Activated T-helper 9 cell treated with anti-CD3 and anti-CD28 coated beads, Interleukin-2, amount 50 U/mL, for 16 hours (primary cell): ENCODE data around the gene PBXIP1.
"Not testable (repeated sequence)": the region's sequence is repeated elsewhere in the genome, so short reads cannot be mapped to it uniquely, and the experiment has no call there.

Experiments used
- DNase-seq: peaks from one replicate; pipeline ENCODE4 v3.0.0-alpha.2; 2020; ENCODE audit warnings: low read depth

Gene PBXIP1

DNA sequence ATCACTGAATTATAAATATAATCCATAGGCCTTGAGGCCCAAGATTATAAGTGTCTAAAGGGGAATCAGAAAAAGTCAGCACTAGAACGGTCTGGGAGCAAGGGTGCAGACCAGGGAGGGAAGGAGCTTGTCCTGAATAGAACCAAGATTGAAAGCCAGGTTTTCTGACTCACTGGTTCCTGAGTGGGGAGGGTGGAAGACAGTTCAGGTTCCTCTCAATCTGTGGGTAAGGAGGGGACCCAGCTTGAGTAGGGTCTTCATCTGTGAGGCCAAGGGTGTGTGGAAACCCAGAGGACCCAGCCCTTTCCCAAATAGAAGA lies 38.3 kb upstream of the PBXIP1 start:
- no peak for DNase-seq

DNA sequence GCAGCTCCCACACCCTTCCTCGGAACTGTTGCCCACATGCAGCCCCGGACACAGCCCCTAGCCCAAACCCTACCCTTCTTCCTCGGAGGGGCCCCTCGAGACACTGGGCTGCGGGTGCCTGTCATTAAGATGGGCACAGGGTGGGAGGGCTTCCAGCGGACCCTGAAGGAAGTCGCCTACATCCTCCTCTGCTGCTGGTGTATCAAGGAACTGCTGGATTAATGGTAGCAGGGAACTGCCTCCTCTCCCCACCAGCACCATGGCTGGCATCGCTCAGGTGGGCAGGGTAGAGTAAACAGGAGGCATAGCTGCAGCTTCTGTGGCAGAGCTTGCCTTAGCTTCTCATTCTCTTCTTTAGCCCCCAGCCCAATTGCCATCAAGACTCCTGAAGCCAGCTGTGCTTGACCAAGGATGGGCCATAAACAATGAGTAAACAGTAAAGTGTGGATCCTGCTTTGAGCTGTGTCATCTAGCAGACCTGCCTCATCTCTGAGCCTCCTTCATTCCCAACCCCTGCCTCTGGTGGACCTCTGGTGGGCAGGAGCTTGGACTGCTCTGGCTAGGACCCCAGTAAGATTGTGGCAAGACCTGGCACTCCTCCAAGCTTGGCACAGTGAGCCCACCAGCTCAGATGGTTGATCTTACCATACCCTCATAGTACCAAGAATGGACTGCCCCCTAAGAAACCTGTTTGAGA lies 37.8 kb upstream of the PBXIP1 start, which contains the start of gene LENEP:
Gene LENEP, plus strand, starts transcription at position 15 of the 697 bp plus-strand sequence. Its CDS starts 22 bp downstream, at position 37.
- no peak for DNase-seq

DNA sequence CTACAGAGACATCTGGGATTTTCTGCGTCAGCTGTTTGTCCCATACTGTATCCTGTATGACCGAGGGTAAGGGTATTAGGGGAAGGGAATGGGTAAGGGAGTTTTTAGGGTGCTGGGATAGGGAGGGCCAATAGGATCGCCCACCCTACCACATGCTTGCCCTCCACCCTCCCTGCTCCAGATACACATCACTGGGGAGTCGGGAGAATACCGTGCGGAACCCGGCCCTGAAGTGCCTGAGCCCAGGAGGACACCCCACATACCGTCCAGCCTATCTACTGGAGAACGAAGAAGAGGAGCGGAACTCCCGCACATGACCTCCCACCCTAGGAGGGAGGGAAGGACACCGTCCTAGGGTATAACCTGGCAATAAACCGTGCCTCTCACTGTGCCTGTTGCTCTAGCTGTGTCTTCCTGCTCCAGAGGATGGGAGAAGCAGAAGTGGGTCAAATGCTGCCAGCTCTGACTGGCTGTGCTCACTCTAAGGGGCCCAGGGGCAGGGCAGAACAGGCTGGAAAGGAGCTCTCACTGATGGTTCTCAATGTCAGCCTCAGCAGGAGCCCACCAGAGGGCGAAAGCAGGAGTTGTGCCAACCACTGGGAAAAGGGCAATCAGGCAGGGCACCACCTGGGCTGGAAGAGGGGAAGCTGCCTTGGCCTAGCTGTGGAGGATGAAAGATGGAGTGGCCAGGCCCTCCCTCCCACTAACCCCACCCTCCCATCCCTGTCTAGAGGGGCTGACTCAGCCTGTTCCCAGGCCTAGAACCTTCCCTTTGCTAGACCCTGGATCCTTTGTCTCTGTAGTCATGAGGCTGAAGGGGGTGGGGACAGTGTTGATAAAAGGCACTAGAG lies 37.0 kb upstream of the PBXIP1 start:
- no peak for DNase-seq

DNA sequence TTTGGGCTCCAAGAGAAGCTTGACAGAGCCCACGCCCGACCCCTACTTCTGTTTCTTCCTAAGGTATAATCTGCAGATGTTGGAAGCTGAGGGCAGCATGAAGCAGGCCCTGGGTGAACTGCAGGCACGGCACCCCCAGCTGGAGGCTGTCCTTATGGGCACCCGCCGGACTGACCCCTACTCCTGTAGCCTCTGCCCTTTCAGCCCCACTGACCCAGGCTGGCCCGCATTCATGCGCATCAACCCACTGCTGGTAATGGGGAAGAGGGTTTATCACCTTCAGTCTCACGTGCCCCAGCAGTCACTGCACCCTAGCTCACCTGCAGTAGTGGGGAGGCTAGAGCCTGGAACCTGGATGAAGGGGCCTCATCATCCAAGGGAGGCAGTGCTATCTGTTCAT lies 34.4 kb upstream of the PBXIP1 start:
- DNase-seq: no peak

DNA sequence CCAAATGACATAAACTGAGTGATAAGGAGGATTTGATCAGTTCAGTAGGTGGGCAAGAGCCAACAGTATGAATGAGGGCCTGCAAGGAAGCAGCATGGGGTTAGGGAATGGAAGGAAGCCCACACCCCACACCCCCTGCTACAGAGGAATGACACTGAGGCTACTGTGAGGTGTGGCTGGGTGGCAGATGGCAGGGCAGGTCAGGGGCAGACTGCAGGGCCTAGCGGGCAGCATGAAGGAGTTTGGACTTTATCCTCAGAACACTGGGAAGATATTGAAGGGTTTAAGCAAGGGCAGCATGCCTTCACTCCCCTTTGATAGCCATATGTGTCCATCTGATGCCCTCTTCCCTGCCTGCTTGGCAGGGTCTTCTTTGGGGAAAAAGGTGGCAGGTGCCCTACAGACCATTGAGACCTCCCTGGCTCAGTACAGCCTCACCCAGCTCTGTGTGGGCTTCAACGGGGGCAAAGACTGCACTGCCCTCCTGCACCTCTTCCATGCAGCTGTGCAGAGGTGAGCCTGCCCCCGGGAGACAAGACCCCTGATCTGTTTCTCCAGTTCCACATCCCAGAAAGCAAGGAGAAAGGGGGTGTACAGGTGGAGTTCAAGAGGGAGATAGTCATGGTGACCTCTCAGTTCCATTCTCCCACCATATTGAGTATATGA lies 33.4 kb upstream of the PBXIP1 start:
- DNase-seq: no peak

DNA sequence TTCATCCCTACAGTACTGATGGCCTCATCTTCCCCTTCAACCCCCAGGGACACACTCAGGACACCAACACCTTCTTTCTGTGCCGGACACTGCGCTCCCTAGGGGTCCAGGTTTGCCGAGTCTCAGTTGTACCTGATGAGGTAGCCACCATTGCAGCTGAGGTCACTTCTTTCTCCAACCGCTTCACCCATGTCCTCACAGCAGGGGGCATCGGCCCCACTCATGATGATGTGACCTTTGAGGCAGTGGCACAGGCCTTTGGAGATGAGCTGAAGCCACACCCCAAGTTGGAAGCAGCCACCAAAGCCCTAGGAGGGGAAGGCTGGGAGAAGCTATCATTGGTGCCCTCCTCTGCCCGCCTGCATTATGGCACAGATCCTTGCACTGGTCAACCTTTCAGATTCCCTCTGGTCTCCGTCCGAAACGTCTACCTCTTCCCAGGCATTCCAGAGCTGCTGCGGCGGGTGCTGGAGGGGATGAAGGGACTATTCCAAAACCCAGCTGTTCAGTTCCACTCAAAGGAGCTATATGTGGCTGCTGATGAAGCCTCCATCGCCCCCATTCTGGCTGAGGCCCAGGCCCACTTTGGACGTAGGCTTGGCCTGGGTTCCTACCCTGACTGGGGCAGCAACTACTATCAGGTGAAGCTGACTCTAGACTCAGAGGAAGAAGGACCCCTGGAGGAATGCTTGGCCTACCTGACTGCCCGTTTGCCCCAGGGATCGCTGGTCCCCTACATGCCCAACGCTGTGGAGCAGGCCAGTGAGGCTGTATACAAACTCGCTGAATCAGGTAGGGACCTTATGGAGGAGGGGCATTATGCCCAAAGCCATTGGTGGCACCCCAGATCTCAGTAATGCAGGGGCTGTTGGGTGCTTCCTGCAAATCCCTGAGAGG lies 32.4 kb upstream of the PBXIP1 start:
- no peak for DNase-seq

DNA sequence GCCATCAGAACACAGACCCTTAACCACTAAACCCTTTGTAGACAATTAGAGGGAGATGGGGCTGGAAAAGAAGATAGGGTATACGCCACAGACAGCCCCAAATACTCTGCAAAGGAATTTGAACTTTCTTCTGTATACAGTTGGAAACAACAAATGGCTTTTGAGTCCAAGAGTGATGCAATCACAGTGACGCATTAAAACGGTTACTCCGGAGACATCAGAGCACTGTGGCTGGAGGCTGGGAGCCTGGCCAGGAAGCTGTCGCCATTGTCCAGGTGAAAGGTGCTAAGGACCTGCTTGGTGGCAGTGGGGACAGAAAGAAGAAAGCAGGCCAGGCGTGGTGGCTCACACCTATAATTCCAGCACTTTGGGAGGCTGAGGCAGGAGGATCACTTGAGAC lies 31.4 kb upstream of the PBXIP1 start:
- DNase-seq: no peak

DNA sequence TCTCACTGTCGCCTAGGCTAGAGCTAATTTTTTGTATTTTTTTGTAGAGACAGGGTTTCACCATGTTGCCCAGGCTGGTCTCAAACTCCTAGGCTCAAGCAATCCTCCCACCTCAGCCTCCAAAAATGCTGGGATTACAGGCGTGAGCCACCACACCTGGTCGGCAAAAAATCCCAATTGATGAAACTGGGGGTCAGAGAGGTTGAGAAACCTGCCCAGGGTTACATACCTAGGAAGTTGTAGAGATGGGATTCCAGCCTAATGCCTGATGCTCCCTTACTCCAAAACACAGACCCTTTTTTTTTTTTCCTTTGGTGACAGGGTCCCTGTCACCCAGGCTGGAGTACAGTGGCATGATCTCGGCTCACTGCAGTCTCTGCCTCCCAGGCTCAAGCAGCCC lies 30.8 kb upstream of the PBXIP1 start:
- DNase-seq: not testable (repeated sequence)

DNA sequence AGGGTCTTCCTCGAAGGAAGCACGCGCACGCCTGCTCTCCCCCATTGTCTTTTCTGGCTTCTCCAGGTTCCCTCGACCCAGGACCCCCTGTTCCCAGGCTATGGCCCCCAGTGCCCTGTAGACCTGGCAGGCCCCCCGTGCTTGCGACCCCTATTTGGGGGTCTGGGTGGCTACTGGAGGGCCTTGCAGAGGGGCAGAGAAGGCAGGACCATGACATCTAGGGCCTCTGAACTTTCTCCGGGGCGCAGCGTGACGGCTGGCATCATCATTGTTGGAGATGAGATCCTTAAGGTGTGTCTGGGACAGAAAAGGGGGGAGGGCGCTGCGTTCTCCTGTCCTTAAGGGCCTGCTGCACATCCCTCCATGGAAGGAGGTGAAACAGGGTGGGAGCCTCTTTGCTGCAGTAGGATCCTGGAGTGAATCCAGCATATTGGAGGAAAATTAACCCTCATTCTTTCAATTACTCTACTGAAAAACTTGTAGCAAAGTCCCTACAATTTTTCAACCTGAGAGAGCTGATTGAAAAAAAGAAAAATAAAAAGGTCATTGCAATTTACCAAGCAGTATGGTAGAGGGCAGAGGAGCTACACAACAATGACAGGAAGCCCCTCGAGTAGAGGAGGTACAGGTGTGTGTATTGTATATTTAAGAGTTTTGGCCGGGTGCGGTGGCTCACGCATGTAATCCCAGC lies 28.0 kb upstream of the PBXIP1 start:
- no peak for DNase-seq

DNA sequence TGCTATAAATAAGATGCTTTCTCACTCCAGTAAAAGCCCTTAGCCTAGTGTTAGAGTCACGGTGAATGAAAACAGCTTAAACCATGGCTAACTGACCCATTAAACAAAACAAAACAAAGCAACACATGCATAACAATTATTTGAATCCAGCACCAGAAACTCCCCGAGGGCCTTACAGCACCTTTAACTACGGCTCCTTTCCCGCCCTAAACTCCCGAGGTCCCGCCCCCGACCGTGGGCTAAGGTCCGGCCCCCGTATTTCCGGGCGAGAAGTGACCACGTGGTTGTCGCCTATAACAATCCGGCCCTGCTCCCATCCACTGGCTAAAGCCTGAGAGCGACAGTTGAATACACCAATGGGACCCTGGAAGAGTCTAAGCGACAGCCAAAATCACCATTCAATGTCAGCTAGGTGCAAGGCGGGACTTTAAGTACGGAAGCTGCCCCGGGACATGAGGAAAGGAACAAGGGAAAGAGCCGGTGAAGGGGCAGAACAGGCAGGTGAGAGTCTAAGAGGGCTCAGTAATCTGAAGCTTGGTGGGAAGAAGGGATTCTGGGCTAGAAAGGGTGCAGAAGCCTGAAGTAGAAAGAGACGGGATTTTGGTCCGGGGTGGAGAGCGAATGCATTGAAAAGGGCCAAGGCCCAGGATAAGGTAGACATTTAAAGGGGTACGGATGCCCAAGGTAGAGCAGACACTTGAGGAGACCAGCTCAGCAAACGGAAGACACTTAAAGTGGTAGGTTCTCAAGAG lies 27.2 kb upstream of the PBXIP1 start, which contains the start of gene FLAD1:
Gene FLAD1, plus strand, starts transcription at position 448 of the 752 bp plus-strand sequence. CDS start 351 bp downstream, outside the sequence.
- peak; percentile 91 for DNase-seq

DNA sequence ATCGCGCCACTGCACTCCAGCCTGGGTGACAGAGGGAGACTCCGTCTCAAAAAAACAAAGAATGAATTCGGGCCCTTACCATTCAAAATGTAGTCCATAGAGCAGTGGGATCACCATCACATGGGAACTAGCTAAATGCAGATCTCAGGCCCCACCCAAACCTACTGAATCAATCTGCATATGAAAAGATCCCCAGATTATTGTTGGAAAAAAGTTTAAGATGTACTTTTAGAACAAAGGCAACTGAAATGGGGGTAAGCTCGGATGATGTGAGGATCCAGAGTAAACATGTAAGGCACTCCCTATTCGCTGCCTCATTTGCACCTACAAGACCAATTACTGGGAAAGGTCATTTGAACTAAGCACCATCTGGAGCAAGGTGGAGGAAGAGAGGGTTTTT lies 26.4 kb upstream of the PBXIP1 start:
- DNase-seq: no peak

DNA sequence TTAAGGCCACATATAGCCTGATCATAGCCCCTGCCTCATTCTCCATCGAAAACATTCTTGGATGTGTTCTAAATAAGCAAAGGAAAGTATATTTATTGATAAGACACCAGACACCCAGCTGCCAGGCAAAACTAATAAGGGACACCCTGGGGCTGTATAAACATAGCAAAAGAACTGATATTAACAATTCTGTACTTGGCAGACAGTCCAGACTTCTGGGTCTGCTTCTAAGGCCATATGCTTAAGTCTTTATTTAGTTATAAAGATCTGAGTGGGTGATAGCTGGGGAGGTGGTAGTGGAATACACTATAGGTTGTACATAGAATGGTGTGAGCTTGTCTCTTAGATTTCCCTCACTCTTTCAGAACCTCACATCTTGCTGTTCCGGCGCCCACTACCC lies 22.5 kb upstream of the PBXIP1 start:
- DNase-seq: no peak

DNA sequence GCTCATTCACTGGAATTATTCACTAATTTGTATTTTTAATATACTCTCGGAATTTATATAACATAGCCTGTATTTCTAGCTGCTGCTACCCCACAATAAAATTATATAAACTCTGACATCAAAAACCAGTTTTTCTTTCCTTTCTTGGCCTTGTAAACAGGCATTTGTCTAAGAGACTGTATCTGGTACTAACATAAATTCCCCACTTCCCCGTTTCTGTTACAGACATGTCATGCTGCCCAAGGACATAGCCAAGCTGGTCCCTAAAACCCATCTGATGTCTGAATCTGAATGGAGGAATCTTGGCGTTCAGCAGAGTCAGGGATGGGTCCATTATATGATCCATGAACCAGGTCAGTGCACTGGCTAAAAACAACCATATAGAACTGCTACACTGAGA lies 21.9 kb upstream of the PBXIP1 start:
- DNase-seq: not testable (repeated sequence)

DNA sequence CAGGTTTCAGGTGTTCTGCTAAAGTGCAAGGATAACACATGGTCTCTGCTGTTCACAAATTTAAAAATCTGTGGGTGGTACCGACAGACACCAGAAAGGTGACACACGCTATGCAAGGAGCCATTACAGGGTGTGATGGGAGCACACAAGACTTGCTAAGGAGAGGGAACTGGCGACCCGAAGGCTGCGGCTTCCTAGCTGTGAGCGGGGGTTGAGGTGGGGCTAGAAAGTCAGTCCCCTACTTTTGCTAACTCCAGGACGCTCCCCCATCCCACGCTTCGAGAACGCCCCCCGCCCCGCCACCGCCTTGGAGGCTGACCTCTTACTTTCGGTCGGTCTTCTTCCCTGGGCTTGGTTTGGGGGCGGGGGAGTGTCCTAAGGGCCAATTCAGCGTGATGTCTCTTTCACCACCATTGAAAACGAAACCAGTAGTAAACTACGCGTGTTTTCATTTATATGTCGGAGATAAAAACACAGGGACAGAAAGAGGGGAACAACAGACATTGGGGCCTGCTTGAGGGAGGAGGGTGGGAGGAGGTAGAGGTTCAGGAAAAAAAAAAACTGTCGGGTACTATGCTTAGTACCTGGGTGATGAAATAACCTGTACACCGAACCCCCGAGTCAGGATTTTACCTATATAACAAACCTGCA lies 19.6 kb upstream of the PBXIP1 start:
- peak; percentile 54 for DNase-seq

DNA sequence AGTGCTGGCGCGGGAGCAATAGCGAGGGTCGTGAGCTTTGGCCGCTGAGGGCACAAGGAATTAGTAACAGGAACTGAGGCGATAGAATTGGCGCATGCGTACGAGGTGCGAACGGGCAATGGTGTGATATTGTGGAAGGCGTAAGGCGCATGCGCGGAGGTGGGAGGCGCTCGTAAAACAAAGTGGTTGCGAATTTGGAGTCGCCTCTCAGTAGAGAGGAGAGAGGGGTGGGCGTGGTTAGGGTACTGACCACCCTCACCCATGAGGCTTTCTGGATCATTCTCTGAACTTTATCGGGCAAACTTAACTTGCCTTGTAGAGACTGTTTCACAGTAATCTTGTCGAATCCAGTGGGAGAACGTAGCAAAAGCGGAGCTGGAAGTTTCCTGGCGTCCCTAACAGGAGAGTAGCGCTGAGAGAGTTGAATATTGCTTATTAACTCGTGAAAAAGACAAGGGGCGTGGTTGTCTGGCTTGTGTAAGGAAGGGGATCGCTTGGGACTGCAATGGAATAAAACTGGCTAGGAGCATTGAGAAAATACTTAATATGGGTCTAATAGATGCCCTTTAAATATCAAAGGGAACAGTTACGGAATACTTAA lies 19.0 kb upstream of the PBXIP1 start:
- DNase-seq: peak; percentile 92

DNA sequence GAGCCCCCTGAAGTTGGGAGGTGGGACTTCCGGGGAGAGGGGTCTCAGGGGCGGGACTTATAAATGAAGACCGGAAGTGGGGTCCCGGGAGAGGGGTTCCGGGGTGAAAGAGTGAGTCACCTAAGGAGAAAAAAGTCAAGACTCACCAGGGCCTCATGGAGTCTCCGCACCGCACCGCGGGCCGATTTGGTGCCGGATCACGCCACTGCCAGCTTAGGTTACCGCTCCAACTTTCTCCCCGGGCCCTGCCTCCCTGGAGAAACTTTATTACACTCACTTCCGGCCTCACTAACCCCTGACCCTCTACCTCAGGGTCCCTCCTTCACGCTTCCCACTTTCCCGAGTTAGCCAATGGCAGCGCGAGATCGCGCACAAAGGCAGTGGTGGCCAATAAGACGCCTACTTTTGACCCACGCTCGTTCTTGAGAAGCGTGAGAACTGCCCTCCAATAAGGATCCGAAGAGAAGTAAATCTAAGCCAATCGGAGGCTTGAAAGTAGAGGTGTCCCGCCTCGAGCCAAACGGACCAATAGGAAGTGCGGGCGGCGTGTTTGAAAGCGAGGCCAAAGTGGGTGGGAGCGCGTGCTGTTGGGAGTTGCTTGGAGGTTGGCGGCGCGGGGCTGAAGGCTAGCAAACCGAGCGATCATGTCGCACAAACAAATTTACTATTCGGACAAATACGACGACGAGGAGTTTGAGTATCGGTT lies 18.4 kb upstream of the PBXIP1 start, which contains the start of gene CKS1B:
Gene CKS1B, plus strand, starts transcription at position 580 of the 706 bp plus-strand sequence. Its CDS starts 65 bp downstream, at position 645.
- DNase-seq: peak; percentile 92

DNA sequence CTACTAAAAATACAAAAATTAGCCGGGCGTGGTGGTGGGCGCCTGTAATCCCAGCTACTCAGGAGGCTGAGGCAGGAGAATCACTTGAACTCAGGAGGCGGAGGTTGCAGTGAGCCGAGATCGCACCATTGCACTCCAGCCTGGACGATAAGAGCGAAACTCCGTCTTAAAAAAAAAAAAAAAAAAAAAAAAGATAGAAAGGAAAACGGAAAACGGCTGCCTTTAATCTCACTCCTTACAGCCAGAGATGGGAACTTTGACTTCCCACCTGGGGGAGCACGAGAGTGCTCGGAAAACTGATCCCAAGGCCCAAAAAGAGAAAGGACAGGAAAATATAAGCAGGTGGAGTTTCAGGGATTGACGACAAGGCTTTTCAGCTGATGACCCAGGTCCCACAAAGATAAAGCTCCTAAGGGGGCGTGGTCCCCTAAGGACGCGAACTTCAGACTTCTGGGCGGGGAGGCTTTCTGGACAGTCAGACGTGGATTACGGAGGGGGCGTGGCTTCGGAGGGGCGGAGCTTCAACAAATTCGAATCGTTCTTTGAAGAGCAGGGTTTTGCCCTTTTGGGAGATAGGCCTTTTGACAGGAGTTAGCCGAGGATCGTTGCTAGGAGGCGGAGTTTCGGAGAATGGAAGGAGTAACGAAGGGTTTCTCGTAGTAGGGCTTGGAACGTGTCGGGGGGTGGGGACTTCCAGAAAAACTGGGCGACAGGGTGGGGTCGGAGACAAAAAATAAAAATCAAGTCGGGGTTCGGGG lies 17.6 kb upstream of the PBXIP1 start:
- peak; percentile 85 for DNase-seq
